ENCODE data around the gene RSAD1. TPM values are rescaled to one million over a fixed set of nuclear protein-coding genes. Genes with fewer than 3 reads are reported as not detected.
A peak's percentile ranks its signal among the peaks of the same experiment; 100 is the strongest.

The RSAD1 gene
- total and polyA plus RNA-seq, 10 of the 15 experiments (the other 5 are each of a cell fraction or from before 2014, with no cell fraction given): 2.5 to 28.1 (median 22.6) TPM

GRCh38 chr17:50508573-50509460 lies 30.2 kb downstream of the RSAD1 start (continued):
- TF ChIP-seq PRDM15 (CRISPR knock-in tag; IDR thresholded peaks at IDR 0.05) (no peak), RELB (IDR thresholded peaks at IDR 0.05; ENCODE audit: low read depth) (peak; percentile 27; the same call in 1 of the 2 replicates), TCF7 (IDR thresholded peaks at IDR 0.05; ENCODE audit: borderline replicate concordance) (no peak), RELA (IDR thresholded peaks at IDR 0.05; ENCODE audit: borderline replicate concordance, partially characterized antibody) (peak; percentile 35), STAT3 (IDR thresholded peaks at IDR 0.05; ENCODE audit: low read depth, low read length) (no peak)

All from GM12878 (cell line).